ENCODE results near the gene LRRC8E.
"Not testable (repeated sequence)": the region's sequence is repeated elsewhere in the genome, so short reads cannot be mapped to it uniquely, and the experiment has no call there.

The LRRC8E gene

DNA sequence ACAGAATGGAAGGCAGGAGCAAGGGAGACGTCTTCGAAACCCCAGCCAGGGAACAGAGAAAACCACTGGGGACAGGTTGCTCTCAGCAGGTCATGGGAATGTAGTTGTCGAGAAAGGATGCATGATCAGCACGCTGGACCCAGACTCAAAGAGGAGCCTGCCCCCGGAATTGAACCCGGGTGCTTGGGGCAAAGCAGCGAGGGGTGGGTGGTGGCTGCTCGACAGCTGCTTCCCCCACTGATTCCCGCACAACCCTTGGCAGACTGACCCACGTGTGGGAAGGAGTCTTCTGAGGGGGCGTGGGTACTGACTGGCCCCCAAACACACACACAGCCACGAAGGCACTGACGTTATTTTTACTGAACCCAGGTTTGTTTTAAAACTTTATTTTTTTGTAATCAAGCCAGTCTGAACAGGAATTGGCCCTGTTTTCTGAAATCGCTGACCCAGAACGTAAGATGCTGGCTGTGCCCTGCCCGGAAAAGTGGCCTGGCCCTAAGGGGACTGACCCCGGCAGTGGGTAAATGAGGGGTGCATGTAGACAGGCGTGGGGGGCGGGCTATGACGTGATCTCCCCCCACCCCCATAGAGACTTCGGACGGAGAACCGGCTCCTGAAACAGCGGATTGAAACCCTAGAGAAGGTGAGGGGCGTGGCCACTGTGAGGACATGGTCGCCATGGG is 32.7 kb upstream of the LRRC8E start:
- no peak for DNase-seq (ENCODE audit: low spot score)

DNA sequence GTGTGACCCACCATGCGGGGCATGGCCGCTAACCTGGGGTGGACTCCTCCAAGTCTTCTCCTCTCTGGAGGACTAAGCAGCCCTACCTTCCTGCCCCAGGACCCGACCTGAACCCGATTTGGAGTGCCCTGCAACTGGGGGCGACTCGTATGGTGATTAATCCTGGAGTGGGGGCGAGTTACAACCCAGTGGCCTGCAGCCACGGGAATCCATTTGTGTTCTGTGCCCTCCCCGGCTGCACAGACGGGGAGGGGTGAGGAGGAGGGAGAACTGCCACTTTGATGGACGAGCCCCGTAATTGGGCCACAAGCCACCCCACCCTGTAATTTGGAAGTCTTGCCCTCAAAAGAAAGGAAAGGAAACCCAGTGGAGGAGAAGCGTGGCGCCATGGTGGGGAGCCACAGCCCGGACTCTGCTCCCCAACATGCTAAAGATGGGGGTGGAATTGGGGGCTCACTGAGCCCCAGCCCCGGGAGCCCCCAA is 32.2 kb upstream of the LRRC8E start:
- no peak for DNase-seq (ENCODE audit: low spot score)

DNA sequence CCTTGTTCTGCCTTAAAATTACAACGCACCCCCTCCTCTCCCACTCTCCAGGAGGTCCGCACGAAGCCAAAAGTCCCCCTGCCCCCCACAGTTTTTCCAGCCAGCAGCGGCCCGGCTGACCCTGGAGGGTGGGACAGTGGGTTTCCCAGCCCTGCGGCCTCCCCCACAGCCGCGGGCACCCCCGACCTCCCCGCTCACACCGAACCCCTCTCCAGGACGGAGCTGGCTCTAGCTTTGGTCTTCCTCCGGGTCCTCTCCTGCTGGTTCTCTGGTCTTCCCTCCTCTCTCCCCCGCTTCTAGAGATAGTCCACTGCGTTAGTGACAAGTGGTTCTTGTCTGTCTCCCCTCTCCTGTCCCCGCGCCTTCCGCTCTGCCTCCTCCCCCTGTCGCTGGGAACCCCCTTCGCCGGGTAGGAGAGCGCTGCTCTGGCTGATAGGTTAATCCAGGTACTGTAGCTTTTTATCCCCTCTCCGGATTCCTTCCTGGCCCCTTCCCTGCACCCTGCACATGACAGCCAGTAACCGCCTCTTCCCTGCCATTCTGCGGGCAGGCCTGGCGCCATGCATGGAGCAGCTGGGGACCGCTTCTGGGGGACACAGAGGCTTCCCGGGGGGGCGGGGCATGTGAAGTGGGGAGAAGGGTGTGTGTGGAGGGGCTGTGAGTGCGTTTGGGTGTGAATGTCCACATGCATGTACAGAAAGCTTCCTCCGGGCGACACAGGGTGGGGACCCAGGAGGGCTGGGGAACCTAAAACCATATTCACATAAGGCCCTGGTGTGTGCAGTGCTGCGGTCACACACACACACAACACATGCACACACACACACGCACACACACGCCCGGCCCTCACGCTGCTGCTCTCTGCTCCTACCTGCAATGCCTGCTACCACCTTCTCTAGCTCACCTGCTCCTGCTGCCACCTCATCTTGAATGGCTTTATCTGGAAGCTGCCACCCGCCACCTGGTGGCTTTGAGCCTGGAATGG is 31.3 kb upstream of the LRRC8E start:
- DNase-seq (ENCODE audit: low spot score) = no peak

DNA sequence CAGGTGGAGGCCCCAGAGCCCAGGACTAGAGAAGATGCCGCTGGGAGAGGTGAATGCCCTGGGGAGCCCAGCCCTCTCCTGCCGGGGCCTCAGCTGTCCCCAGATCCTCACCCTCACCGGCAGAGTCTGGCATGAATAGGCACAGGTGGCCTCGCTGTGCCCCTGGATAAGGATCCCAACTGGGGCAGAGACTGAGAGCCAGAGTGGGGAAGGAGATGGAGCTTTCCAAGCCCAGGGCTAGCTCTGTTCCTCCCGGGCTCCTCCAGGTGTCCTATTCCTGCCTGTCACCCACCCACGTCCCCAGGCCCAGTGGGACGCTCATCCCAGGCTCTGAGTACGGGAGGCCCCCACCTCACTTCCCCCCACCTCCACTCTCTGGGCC is 30.6 kb upstream of the LRRC8E start:
- no peak for DNase-seq (ENCODE audit: low spot score)

DNA sequence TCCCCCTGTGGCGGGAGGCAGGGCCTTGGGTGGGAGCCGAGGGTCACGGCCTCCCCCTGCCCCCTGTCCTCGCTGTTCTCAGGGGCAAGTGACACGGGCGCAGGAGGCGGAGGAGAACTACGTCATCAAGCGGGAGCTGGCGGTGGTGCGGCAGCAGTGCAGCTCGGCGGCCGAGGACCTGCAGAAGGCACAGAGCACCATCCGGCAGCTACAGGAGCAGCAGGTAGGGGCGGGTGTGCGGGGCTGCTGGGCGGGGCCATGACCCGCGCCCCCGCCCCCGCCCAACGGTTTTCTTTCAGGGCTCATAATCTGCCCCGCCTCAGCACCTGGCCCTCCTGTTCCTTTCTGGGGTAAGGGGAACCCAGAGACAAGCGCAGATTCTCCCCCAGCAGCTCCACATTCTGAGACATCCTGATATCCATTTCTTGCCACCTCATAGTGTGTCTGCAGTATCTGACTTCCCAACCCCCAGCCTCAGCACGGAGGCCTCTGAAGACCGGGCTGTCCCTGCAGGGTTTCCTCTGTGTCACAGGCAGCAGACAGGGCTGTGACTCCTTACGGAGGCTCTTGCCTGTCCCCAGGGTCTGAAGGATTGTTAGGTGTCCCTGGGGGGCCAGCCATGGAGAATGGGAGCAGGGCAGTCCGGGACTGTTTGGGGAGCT is 30.1 kb upstream of the LRRC8E start:
- peak; percentile 90 for DNase-seq (ENCODE audit: low spot score)

DNA sequence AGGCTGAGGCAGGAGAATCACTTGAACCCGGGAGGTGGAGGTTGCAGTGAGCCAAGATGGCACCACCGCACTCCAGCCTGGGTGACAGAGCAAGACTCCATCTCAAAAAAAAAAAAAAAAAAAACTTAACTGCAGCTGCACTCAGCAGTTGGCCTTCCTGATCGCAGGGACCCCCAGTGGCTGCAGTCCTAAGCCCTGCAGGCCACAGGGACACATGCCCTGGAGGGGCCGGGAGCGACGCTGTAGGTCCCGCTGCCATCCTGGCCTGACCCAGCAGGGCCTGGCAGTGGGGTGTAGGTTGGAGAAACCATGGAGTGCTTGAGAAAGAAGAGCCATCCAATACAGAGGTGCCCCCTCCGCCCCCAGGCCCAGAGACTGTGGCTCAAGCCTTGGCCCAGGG is 29.2 kb upstream of the LRRC8E start:
- DNase-seq (ENCODE audit: low spot score) = not testable (repeated sequence)

DNA sequence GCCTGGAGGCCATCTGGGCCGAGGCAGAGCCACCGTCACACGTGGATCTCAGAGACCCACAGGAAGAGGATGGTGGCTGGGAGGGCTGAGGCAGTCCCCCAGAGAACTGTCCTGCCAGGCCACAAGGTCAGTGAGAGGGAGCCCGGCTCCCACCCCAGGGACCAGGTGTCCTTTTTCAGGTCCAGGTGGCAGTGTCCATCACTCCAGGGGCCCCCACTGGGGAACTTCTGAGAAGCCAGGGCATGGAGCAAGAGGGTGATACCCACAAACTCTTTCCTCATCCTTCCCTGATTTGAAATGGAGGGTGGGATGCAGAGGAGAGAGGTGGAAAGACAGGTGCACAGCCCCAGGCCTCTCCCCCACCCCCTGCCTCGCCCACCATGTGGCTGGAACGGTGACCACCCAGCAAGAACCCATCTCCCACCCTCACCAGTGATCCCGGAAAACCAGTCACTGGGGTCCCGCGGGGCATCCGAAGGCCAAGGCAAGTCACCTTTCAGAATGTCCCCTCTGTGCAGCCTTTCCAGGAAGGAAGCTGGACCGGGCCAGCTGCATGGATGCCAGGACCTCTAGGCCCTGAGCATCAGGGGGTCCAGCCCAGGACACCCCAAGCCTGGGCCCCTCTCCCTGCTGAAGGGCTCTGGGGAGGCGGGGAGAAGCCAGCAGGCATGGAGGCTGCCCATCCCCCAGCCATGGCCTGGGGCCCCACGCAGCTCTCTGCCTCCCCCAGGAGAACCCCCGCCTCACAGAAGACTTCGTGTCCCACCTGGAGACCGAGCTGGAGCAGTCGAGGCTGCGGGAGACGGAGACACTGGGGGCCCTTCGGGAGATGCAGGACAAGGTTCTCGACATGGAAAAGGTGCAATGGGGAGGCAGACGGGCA is 28.2 kb upstream of the LRRC8E start:
- no peak for DNase-seq (ENCODE audit: low spot score)

DNA sequence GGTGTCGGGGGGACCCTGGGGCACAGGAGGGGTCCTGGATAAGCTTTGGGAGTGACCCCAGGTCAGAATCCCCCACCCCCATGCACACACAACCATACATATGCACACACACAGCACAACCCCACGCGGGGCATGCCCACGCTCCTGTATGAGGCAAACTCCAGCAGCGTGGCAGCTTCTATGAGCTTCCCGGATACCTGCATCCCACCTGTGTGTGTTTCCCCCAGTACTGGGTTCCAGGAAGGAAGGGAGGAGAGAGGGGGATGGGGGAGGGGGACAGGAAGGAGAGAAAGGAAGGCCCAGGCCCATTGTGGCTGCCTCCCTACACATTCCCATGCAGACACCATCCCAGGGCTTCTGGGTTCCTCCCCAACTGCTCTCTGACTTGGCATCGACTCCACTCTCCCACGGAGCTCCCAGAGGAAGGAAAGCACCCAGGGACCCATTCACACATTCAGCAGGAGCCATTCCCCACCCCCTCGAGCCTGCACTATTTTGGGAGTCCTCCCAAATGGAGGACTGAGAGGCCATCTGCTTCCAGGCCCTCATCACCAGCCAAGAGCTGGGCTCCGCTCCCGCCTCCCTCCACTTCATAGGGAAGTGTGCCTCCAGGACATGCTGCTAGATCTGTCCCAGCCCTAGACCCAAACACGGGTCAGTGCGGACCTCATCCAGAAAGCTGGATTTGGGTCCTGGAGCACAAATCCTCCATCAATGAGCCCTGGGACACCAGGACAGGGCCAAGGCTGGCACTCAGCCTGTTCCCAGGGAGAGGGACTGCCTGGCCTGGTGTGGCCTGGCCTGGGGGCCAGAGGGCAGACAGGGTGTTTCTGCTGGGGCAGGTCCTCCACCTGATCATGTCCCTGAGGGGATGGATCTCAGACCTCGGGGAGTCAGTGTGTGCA is 27.3 kb upstream of the LRRC8E start:
- no peak for DNase-seq (ENCODE audit: low spot score)

DNA sequence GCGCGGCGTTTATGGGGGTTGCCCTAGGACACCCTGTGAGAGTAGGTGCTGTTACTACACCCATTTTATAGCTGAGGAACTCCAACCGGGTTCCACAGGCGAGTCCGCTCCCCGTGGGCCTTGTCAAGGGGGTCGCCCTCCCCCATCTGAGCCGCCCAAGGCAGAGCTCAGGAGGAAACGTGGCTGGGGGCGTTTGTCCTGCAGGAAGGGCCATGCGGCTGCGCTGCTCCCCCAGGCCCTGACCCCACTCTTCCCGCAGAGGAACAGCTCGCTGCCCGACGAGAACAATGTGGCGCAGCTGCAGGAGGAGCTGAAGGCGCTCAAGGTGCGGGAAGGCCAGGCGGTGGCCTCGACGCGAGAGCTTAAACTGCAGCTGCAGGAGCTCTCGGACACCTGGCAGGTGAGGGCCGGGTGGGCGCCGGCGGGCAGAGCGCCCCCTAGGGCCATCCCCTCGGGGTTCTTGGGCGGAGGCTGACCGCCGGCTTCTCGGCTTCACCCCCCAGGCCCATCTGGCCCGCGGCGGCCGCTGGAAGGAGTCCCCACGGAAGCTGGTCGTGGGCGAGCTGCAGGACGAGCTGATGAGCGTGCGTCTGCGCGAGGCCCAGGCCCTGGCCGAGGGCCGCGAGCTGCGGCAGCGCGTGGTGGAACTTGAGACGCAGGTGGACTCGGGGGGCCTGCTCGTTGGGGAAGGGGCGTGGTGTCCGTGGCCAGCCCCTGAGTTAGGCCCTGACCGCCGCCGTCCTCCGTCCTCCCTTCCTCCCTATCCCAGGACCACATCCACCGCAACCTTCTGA is 26.5 kb upstream of the LRRC8E start:
- no peak for DNase-seq (ENCODE audit: low spot score)

DNA sequence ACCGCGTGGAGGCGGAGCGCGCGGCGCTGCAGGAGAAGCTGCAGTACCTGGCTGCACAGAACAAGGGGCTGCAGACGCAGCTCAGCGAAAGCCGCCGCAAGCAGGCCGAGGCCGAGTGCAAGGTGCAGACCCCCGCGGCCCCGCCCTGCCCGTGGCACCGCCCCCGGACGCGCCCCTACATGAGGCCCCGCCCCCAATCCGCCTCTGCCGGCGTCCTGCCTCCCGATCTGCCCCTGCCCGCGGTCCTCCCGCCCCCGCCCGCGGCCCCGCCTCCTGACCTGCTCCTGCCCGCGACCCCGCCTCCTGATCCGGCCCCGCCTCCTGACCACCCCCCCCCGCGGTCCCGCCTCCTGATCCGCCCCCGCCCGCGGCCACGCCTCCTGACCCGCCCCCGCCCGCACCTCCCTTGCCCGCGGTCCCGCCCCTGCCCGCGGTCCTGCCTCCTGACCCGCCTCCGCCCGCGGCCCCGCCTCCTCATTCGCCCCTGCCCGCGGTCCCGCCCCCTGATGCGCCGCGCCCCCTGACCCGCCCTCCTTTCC is 25.8 kb upstream of the LRRC8E start:
- peak; percentile 59 for DNase-seq (ENCODE audit: low spot score)

DNA sequence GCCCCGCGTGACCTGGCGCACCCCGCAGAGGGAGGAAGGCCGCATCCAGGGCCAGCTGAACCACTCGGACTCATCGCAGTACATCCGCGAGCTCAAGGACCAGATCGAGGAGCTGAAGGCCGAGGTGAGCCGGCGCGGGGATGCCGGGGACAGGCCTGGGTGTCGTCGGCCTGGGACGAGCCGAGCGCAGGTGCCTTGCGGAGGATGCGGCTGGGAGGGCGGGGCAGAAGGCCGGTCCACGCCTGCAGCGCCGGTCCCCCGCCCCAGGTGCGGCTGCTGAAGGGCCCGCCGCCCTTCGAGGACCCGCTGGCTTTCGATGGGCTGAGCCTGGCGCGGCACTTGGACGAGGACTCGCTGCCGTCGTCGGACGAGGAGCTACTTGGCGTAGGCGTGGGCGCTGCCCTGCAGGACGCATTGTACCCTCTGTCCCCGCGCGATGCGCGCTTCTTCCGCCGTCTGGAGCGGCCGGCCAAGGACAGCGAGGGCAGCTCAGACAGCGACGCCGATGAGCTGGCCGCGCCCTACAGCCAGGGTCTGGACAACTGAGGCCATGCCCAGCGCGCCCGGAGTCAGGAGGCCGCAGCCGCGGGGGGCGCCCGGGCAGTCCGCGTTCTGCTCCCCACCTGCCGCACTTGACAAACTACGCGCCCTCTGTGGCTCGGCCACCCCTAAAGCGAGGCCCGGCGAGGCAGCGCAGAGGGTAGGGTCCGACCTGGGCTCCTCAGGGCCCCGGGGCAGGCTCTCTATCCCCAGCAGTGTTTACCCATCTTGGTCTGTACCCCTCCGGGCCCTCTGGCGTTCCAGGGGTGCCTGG is 24.9 kb upstream of the LRRC8E start:
- DNase-seq (ENCODE audit: low spot score) = no peak

DNA sequence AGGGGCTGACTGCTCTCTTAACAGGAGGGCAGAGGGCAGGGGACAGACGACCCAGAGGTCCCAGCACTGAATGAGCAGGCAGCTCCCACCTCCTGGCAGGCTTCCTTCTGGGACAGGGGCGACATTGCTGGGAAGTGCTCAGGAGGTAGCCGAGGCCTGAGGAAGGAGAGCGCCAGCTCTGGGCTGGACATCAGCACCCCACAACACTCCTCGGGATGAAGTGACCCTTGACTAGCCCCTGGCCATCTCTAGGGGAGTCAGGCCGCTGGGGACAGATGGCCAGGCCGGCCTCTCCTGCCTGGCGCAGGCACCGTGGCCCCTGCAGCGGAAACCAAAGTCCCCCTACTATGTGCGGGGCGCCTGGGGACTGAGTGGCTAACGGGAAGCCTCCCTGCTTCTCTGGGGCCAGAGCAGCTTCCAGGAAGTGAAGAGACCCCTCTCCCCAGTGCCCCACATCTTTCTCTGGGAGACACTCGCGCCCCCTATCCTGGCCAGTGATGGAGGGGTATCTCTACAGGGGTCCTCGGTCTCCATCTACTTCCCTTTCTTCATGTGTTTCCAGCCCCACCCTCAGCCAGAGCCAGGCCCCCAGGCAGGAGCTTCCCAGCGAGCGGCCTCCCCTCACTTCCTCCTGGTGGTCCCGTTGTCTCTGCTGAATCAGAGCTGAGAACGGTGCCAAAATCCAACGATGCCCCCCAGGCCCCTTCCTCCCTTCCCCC is 24.2 kb upstream of the LRRC8E start:
- DNase-seq (ENCODE audit: low spot score) = no peak

DNA sequence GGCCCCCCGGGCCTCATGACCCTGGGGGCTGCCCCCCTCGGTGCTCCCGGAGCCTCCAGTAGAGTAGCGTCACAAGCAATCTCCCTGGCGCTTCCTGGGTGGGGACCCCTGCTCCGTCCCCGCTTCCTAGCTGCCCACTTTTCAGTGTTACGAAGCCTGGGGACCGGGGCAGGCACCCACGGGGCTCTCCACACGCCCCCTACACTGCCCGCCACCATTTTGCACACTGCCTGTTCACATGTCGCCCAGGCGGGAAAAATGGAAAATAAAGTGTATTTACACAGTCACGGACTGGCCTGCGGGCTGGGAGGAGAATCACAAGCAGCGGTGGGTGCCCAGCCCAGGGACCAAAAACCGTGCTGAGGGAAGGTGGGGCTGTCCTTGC is 23.6 kb upstream of the LRRC8E start:
- no peak for DNase-seq (ENCODE audit: low spot score)

DNA sequence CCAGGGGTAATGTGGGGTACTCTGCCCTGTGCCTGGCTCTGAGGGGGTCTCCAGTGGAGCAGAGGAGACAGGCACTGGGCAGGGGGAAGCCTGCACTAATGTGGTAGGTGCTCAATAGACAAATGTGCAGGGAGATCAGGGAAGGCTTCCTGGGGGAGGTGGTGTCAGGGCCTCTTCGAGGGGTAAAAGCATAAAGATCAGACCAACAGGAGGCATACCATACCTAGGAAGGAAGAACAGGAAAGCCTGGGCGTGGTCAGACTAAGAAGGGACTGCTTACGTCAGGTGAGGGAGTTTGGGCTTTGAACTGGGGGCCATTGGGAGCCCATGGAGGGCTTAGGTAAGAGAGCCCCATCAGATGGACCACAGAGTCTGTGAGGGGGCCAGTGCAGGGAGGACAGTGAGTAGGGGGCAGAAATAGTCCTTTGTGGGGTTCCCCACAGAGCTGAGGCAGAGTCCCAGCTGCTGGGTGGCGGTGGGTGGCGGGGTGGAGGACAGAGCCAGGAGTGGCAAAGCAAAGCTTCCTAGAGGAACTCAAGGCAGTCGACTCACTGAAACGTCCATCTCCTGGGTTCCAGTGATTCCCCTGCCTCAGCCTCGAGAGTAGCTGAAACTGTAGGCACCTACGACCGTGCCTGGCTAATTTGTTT is 22.9 kb upstream of the LRRC8E start:
- DNase-seq (ENCODE audit: low spot score) = no peak

DNA sequence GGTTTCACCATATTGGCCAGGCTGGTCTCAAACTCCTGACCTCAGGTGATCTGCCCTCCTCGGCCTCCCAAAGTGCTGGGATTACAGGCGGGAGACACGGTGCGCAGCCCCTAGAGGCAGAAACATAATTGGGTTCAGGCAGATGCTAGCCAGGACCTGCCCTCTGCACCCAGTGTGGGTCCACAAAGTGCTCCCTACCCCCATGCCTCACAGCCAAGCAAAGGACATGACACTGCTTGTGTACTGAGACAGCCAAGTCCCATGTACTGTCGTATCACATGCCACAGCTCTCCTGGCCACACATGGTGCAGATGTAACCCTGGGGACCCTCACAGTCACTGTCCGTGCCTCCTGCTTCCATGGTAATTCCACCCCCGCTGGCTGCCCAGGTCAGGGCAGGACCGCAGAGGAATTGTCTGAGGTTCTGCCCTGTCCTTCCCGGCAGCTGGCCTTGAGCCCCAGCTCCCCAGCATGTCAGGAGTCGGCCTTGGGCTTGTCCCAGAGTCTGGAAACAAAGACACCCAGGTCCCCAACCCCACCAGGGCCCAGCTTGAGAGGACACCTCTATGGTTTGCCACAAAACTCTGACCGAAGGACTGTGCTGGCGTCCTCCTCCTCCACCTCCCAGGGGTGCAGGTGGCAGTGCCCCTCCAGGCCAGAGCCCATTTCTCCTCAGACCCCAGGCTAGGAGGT is 21.8 kb upstream of the LRRC8E start:
- no peak for DNase-seq (ENCODE audit: low spot score)

DNA sequence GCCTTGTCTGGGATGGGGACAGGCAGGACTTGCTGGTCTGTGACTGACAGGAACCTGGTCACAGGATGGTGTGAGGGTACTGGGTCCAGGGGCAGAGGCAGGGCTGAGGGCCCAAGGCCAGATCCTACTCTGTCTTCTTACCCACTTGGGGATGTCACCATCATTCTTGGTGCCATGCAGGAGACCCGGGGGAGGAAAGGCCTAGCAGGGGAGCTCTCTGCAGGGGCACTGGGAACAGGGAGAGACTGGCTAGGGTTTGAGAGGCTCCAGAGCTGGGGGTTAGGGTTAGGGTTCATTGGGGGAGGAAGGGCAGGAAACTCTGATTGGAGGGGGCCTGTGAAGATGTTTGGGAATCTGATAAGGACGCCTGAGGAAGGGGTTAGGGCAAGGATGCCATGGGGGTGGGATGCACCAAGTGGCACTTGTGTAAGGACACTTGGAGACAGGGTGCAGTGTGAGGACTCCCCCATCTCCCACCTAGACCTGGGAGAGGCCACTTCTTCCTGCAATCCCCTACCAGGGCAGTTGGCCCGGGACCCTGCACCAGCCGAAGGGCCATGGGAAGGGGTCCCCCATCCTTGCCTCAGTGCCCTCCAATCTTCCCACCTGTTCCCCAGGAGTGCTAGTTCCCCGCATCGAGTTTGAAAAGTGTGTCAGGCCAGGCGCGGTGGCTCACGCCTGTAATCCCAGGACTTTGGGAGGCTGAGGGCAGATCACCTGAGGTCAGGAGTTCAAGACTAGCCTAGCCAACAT is 21.0 kb upstream of the LRRC8E start:
- no peak for DNase-seq (ENCODE audit: low spot score)

Measured in D341Med (cell line).